Mesothelial cell of epicardium (in vitro differentiated cells): ENCODE results near the gene CT47C1. TPM values are rescaled to one million over a fixed set of nuclear protein-coding genes. Genes with fewer than 3 reads are reported as not detected.

Experiments
- DNase-seq, 2 experiments: peaks; one replicate each; pipeline ENCODE4 v3.0.0; 2021; ENCODE audit warnings: low spot score in 2 of 2; ENCODE audit not compliant: unreplicated experiment in 2 of 2
- H3K27ac Mint-ChIP-seq: 2 replicates; pipeline ENCODE4 v1.8.0; 2021; ENCODE audit warnings: mixed read lengths
- H3K27me3 Mint-ChIP-seq: 2 replicates; pipeline ENCODE4 v1.8.0; 2021; ENCODE audit warnings: low read depth, mixed read lengths
- H3K36me3 Mint-ChIP-seq: 2 replicates; pipeline ENCODE4 v1.8.0; 2021; ENCODE audit warnings: mixed read lengths
- H3K4me1 Mint-ChIP-seq: 2 replicates; pipeline ENCODE4 v1.8.0; 2021; ENCODE audit warnings: mixed read lengths
- H3K4me3 Mint-ChIP-seq: 2 replicates; pipeline ENCODE4 v1.8.0; 2021; ENCODE audit warnings: mild to moderate bottlenecking, moderate library complexity, mixed read lengths
- H3K9me3 Mint-ChIP-seq: 2 replicates; pipeline ENCODE4 v1.8.0; 2021; ENCODE audit warnings: mixed read lengths
- CTCF ChIP-seq: fragments of 200-600 bp; sonication (generic); IDR thresholded peaks from one replicate; pipeline ENCODE4 v1.5.0; 2021; ENCODE audit warnings: antibody characterized with exemption; ENCODE audit not compliant: unreplicated experiment
- total RNA-seq: library from RNA; stranded (reverse); gene quantifications from 3 replicates; pipeline ENCODE4 v1.2.1, GENCODE V29; 2021

CT47C1 gene
- total RNA-seq, 1 donor from 2014 or later = not detected

GRCh38 chrX:119069128-119069527 is 3.7 kb upstream of the CT47C1 start:
- DNase-seq = no peak
- no peaks in the 10 kb centered on the region for H3K36me3 Mint-ChIP-seq
- H3K27me3 Mint-ChIP-seq = no peaks in the 10 kb centered on the region
- no peak overlapping the region for H3K27ac Mint-ChIP-seq
- H3K9me3 Mint-ChIP-seq = peaks cover 9% of the 10 kb centered on the region
- no peaks in the 10 kb centered on the region for H3K4me1 Mint-ChIP-seq
- no peak for TF ChIP-seq CTCF
- no peak overlapping the region for H3K4me3 Mint-ChIP-seq

- Mint-ChIP-seq H3K36me3 (no peaks in the 10 kb centered on the region), H3K9me3 (peaks cover 15% of the 10 kb centered on the region), H3K4me1 (no peaks in the 10 kb centered on the region), H3K4me3 (no peak overlapping the region), H3K27me3 (no peaks in the 10 kb centered on the region), H3K27ac (no peak overlapping the region)
- no peak for TF ChIP-seq CTCF
- DNase-seq = no peak
These were observed 3.0 kb upstream of the CT47C1 start for GRCh38 chrX:119069762-119070161.

- no peak for DNase-seq
- no peak for TF ChIP-seq CTCF
- H3K27me3 Mint-ChIP-seq = no peaks in the 10 kb centered on the region
- no peaks in the 10 kb centered on the region for H3K36me3 Mint-ChIP-seq
- H3K27ac Mint-ChIP-seq = no peak overlapping the region
- peaks cover 12% of the 10 kb centered on the region for H3K9me3 Mint-ChIP-seq
- no peaks in the 10 kb centered on the region for H3K4me1 Mint-ChIP-seq
- no peak overlapping the region for H3K4me3 Mint-ChIP-seq
These were observed 1.4 kb upstream of the CT47C1 start for GRCh38 chrX:119071381-119071780.

GRCh38 chrX:119073200-119073905 is 560 bp downstream of the CT47C1 start:
- DNase-seq = no peak
- Mint-ChIP-seq H3K27me3 (no peaks in the 10 kb centered on the region), H3K4me3 (no peak overlapping the region), H3K4me1 (no peaks in the 10 kb centered on the region), H3K36me3 (no peaks in the 10 kb centered on the region), H3K27ac (no peak overlapping the region), H3K9me3 (peaks cover 17% of the 10 kb centered on the region)
- TF ChIP-seq CTCF = no peak

- no peaks in the 10 kb centered on the region for H3K36me3 Mint-ChIP-seq
- TF ChIP-seq CTCF = no peak
- H3K27me3 Mint-ChIP-seq = peaks cover 4% of the 10 kb centered on the region
- no peak overlapping the region for H3K4me3 Mint-ChIP-seq
- peaks cover 21% of the 10 kb centered on the region for H3K9me3 Mint-ChIP-seq
- no peaks in the 10 kb centered on the region for H3K4me1 Mint-ChIP-seq
- no peak for DNase-seq
- H3K27ac Mint-ChIP-seq = no peak overlapping the region
These were observed 1.1 kb downstream of the CT47C1 start for GRCh38 chrX:119073911-119074310.
